GM12878 (cell line): Measurements from ENCODE around the gene PDCD6IP. TPM values are rescaled to one million over a fixed set of nuclear protein-coding genes. Genes with fewer than 3 reads are reported as not detected.

Experiments
- BHLHE40 ChIP-seq, 2 experiments: fragments of 450-650 bp in 1 of 2; IDR thresholded peaks; 2 replicates each; pipeline ENCODE4 v1.6.1; 2011 to 2017; ENCODE audit warnings: low read depth in 2 of 2, borderline replicate concordance in 1 of 2, improper control_type of control experiment in 1 of 2, low read length in 1 of 2, mild to moderate bottlenecking in 1 of 2
- KDM1A ChIP-seq: fragments of 200-600 bp; sonication (generic); IDR thresholded peaks from 2 replicates; pipeline ENCODE4 v1.6.1; 2016; ENCODE audit warnings: borderline replicate concordance
- POLR2AphosphoS2 ChIP-seq: IDR thresholded peaks from 2 replicates; pipeline ENCODE4 v1.6.1; 2011; ENCODE audit warnings: low read depth, mild to moderate bottlenecking, low read length, improper control_type of control experiment, moderate library complexity
- RBBP5 ChIP-seq: fragments of 200-600 bp; sonication (generic); conservative IDR thresholded peaks from 2 replicates; pipeline ENCODE4 v1.6.1; 2016
- SUZ12 ChIP-seq: fragments of 200-600 bp; sonication (generic); IDR thresholded peaks from one replicate; pipeline ENCODE4 v1.6.1; 2018; ENCODE audit warnings: antibody characterized with exemption, mild to moderate bottlenecking; ENCODE audit not compliant: unreplicated experiment
- ZNF384 ChIP-seq: IDR thresholded peaks from 2 replicates; pipeline ENCODE4 v1.6.1; 2012; ENCODE audit warnings: low read depth, mild to moderate bottlenecking, low read length, improper control_type of control experiment, borderline replicate concordance
- polyA plus RNA-seq, 11 experiments: library from polyadenylated mRNA; depleted of rRNA in 4 of 11; unstranded in 6 of 11; stranded (reverse) in 5 of 11; fragments of >200 nt; fragmentation: Nextera tagmentation in 4 of 11; fragmentation: Illumina TruSeq in 1 of 11; extraction: Ambion mirVana in 4 of 11; extraction: Trizol in 1 of 11; gene quantifications; 1 replicate in 1 of 11; 2 replicates in 10 of 11; pipeline versions ENCODE4 v1.2.1 to v1.2.3, GENCODE V29; 2011 to 2016; ENCODE audit warnings: inconsistent platforms in 2 of 11, missing spikeins in 2 of 11, low read depth in 1 of 11
- total RNA-seq, 4 experiments: library from RNA; depleted of rRNA in 3 of 4; stranded (reverse); fragments of >200 nt in 3 of 4; fragmentation: Illumina TruSeq in 1 of 4; extraction: Trizol in 1 of 4; gene quantifications; 2 replicates each; pipeline versions ENCODE4 v1.2.1 to v1.2.3, GENCODE V29; 2013 to 2021
- TF ChIP-seq, protein P1 (sequence below): fragments of 450-650 bp; formaldehyde crosslinking; IDR thresholded peaks from 2 replicates; pipeline ENCODE4 v1.4.0; 2020; ENCODE audit warnings: mild to moderate bottlenecking, moderate library complexity
- TF ChIP-seq, protein P2 (sequence below): IDR thresholded peaks from 2 replicates; pipeline ENCODE4 v1.6.1; 2011; ENCODE audit warnings: mild to moderate bottlenecking, low read depth, low read length, moderate library complexity; ENCODE audit not compliant: insufficient replicate concordance

PDCD6IP gene
- total and polyA plus RNA-seq, 10 of the 15 experiments (the other 5 are each of a cell fraction or from before 2014, with no cell fraction given) = 16.0 to 169 (median 81.2) TPM

GRCh38 chr3:33875680-33876079 is 77.2 kb downstream of the PDCD6IP start (continued):
- TF ChIP-seq, protein P1, sequence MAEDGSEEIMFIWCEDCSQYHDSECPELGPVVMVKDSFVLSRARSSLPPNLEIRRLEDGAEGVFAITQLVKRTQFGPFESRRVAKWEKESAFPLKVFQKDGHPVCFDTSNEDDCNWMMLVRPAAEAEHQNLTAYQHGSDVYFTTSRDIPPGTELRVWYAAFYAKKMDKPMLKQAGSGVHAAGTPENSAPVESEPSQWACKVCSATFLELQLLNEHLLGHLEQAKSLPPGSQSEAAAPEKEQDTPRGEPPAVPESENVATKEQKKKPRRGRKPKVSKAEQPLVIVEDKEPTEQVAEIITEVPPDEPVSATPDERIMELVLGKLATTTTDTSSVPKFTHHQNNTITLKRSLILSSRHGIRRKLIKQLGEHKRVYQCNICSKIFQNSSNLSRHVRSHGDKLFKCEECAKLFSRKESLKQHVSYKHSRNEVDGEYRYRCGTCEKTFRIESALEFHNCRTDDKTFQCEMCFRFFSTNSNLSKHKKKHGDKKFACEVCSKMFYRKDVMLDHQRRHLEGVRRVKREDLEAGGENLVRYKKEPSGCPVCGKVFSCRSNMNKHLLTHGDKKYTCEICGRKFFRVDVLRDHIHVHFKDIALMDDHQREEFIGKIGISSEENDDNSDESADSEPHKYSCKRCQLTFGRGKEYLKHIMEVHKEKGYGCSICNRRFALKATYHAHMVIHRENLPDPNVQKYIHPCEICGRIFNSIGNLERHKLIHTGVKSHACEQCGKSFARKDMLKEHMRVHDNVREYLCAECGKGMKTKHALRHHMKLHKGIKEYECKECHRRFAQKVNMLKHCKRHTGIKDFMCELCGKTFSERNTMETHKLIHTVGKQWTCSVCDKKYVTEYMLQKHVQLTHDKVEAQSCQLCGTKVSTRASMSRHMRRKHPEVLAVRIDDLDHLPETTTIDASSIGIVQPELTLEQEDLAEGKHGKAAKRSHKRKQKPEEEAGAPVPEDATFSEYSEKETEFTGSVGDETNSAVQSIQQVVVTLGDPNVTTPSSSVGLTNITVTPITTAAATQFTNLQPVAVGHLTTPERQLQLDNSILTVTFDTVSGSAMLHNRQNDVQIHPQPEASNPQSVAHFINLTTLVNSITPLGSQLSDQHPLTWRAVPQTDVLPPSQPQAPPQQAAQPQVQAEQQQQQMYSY = no peak
- TF ChIP-seq ZNF384 = no peak
- no peak for TF ChIP-seq RBBP5
- no peak for TF ChIP-seq KDM1A
- no peak for TF ChIP-seq SUZ12
- TF ChIP-seq BHLHE40 (IDR thresholded peaks at IDR 0.05; ENCODE audit: borderline replicate concordance in 1 of 2, low read depth in 2 of 2, low read length in 1 of 2) = no peak
- TF ChIP-seq, protein P2, sequence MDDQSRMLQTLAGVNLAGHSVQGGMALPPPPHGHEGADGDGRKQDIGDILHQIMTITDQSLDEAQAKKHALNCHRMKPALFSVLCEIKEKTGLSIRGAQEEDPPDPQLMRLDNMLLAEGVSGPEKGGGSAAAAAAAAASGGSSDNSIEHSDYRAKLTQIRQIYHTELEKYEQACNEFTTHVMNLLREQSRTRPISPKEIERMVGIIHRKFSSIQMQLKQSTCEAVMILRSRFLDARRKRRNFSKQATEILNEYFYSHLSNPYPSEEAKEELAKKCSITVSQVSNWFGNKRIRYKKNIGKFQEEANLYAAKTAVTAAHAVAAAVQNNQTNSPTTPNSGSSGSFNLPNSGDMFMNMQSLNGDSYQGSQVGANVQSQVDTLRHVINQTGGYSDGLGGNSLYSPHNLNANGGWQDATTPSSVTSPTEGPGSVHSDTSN = no peak
- TF ChIP-seq POLR2AphosphoS2 = no peak
